Stomach (tissue), 4 donors: ENCODE data around the gene FOXC2.

Source experiments
- EP300 ChIP-seq: sonication (generic); formaldehyde crosslinking; IDR thresholded peaks from one replicate; pipeline ENCODE4 v1.6.1; 2017; ENCODE audit warnings: antibody characterized with exemption
- POLR2A ChIP-seq, 4 donors: fragments of 450-650 bp; IDR thresholded peaks; one replicate each; pipeline ENCODE4 v1.6.1; 2016; ENCODE audit warnings: antibody characterized with exemption in 4 of 4, control low read depth in 2 of 4, mild to moderate bottlenecking in 1 of 4, moderate library complexity in 1 of 4
- POLR2AphosphoS5 ChIP-seq, 3 donors: sonication (generic); formaldehyde crosslinking; IDR thresholded peaks; one replicate each; pipeline ENCODE4 v1.6.1; 2016; ENCODE audit warnings: antibody characterized with exemption in 3 of 3
- TF ChIP-seq, protein P1 (sequence below), 7 experiments: fragments of 450-650 bp in 4 of 7; fragments of 200-600 bp in 3 of 7; sonication (generic) in 3 of 7; IDR thresholded peaks; one replicate each; pipeline ENCODE4 v1.5.1; 2016 to 2019; ENCODE audit warnings: antibody characterized with exemption in 7 of 7, control low read depth in 2 of 7, mild to moderate bottlenecking in 1 of 7

DNA sequence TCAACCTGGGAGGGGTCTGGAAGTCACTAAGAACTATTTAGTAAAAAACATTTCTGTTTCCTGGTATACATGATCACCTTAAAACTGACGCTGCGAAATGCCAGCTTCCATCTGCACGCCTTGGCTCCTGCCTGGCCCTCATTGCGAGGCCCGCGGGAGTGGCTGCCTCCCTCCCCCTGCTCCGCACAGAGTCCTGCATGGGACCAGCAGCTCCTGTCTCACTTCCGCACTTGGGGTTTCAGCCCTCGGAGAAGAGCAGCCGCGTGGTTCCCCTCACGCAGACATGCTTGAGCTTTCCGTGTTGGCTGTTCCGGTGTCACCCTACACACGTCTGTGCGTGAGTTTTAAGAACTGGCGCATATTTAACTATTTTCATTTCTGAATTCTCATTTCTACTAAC lies 30.0 kb upstream of the FOXC2 start:
- TF ChIP-seq, protein P1, sequence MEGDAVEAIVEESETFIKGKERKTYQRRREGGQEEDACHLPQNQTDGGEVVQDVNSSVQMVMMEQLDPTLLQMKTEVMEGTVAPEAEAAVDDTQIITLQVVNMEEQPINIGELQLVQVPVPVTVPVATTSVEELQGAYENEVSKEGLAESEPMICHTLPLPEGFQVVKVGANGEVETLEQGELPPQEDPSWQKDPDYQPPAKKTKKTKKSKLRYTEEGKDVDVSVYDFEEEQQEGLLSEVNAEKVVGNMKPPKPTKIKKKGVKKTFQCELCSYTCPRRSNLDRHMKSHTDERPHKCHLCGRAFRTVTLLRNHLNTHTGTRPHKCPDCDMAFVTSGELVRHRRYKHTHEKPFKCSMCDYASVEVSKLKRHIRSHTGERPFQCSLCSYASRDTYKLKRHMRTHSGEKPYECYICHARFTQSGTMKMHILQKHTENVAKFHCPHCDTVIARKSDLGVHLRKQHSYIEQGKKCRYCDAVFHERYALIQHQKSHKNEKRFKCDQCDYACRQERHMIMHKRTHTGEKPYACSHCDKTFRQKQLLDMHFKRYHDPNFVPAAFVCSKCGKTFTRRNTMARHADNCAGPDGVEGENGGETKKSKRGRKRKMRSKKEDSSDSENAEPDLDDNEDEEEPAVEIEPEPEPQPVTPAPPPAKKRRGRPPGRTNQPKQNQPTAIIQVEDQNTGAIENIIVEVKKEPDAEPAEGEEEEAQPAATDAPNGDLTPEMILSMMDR (IDR thresholded peaks at IDR 0.05): no peak
- TF ChIP-seq POLR2AphosphoS5 (IDR thresholded peaks at IDR 0.05) (no peak), EP300 (no peak), POLR2A (IDR thresholded peaks at IDR 0.05) (no peak)
